ENCODE results near the gene SCAF11.

SCAF11 gene

GRCh38 chr12:45977620-45978019 lies 12.8 kb downstream of the SCAF11 start:
- DNase-seq: no peak

- no peak for DNase-seq
Measured at GRCh38 chr12:45975506-45975905, 14.9 kb downstream of the SCAF11 start.

- no peak for DNase-seq
Measured at GRCh38 chr12:45974883-45975282, 15.5 kb downstream of the SCAF11 start.

GRCh38 chr12:45974171-45974719 lies 16.1 kb downstream of the SCAF11 start:
- DNase-seq: no peak

DNA sequence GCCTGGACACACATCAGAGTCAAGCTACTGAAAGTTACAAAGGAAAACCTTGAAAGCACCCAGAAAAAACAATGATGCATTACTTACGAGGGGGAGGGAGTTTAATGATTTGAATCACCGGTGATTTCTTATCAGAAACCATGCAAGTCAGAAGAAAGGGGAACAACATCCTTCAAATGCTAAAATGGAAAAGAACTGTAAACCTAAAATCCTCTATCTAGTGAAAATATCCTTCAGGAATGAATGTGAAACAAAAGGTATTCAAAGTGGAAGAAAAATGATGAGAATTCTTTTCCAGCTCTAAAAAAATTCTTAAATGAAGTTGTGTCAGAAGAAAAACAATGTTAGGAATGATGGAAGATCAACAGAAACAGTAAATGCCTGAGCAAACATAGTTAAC lies 16.8 kb downstream of the SCAF11 start:
- no peak for DNase-seq

GRCh38 chr12:45970391-45970790 lies 20.0 kb downstream of the SCAF11 start:
- DNase-seq: no peak

GRCh38 chr12:45969084-45969483 lies 21.3 kb downstream of the SCAF11 start:
- no peak for DNase-seq

DNA sequence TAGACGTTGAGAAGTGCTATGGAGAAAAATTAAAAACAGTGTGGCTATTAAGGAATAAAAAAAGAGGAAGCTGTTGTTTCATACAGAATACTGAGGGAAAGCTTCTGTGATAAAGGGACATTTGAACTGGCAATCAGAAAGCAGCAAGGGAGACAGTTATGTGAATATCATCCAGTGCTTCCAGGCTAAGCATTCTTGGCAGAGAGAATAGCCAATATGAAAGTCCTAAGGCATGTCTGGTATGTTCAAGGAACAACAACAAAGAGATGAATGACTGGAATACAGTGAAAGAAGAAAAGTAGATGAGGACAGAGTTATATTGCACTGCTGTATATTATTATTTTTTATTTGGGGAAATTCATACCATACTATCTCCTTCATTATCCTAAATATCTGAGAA lies 23.9 kb downstream of the SCAF11 start:
- DNase-seq: no peak

- DNase-seq: no peak
Measured at GRCh38 chr12:45962553-45963325, 27.6 kb downstream of the SCAF11 start.

DNA sequence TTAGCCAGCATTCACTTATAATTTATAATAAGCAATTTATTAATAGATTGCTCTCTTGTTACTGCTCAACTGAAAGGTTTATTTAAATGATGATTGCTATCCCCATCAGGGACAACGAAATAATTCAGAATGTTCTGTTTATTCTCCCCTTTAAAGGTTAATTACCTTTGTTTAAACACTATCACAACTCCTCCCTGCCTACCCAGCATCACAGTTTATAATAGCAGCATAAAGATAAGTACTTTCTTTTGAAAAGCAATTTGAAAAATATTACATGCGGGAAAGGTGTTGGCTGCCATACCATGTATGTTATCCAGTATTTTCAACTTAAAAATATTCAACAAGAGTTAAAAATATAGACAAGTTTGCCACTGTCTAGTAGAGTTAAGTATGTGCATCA lies 30.6 kb downstream of the SCAF11 start:
- no peak for DNase-seq

- no peak for DNase-seq
Measured at GRCh38 chr12:45959025-45959424, 31.3 kb downstream of the SCAF11 start.

GRCh38 chr12:45948546-45948945 lies 41.8 kb downstream of the SCAF11 start:
- no peak for DNase-seq

DNA sequence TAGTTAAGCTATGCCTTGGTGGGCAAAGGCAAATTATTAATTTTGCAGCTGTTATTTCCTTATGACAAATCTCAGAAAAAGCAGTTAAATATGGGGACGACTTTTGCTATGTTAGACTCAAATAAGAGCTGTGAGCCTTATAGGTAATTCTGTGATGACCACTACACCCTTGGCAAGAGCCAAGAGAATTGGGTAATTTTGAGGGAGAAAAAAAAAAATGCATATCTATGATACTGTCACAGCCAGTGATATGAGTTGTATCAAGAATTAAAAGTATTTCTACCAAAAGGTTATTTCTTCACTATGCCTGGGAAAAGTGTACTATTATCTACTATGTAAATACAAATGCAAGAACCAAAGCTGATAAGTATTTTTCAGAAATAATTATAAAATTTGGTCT lies 43.9 kb downstream of the SCAF11 start:
- no peak for DNase-seq

GRCh38 chr12:45944771-45945170 lies 45.6 kb downstream of the SCAF11 start:
- no peak for DNase-seq

DNA sequence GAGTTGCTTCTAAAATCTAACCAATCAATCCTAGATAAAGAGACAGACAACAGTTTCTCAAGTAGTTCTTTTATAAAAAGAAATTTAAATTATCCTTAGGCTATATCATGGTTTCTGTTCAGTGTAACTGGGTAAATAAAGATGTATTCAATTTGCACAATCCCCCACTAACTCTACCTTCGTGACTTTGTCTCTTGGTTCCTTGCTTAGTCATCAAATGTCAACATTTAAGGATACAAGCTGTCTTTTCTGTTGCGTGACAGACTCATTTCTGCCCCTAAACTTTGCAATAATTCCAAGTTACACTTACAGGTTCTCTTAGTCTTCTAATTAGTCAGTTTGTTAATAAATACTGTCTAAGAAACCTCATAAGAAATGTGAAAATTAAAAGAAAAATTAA lies 50.6 kb downstream of the SCAF11 start:
- no peak for DNase-seq

- no peak for DNase-seq
Measured at GRCh38 chr12:45938566-45938965, 51.8 kb downstream of the SCAF11 start.

DNA sequence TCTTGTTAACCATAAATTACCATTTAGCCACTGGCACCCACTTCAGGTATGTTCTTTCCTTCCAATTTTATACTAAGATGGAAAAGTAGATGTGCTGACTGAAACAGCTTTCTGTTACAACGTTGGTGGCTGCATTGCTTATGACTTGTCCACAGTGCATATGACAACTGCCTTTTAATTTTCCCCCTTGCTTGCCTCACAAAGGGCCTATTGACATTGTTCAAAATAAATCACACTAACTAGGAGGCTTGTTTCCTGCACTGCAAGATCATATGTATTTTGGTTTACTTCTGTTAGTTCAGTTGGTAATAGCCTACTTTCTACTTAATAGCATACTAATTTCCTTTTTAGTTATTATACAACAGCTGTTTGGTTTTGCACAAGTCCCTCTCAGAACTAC lies 55.4 kb downstream of the SCAF11 start:
- DNase-seq: no peak

DNA sequence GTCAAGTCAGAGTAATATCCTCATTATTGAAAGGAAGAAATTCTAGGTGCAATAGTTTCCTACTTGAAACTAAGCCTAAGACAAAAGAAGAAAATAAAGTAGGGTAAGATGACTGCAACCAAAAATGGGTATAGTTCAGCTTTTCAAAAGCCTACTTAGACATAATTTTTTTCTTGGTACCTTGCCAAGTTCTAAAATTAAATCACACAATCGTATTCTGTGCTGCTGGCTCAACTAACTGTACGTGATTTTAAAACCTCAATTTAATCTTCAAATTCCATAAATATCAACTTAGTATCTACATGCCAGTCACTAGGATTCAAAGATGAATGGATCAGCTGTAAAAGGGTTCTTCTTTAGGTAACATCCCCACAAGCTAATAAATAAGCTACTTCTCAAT lies 56.9 kb downstream of the SCAF11 start:
- no peak for DNase-seq

GRCh38 chr12:45930369-45930768 lies 60.0 kb downstream of the SCAF11 start:
- DNase-seq: no peak

DNA sequence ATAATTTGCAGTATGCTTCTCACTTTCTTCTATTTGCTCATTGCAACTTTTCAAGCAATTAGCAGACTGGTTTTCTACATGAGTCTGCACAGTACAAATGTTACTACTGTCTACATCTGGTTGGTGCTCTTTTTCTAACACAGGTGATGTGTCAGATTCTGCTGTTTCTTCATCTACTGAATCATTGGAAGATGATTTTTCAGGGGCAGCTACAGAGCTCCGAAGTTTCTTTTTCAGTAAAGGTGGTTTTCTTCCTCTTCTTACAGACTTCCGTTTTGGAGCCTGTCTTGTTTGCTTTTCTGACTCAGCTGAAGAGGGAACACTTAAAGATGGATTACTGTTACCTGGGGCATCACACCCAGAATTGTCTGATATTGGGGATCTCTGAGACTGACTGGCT lies 62.1 kb downstream of the SCAF11 start:
- DNase-seq: no peak

DNA sequence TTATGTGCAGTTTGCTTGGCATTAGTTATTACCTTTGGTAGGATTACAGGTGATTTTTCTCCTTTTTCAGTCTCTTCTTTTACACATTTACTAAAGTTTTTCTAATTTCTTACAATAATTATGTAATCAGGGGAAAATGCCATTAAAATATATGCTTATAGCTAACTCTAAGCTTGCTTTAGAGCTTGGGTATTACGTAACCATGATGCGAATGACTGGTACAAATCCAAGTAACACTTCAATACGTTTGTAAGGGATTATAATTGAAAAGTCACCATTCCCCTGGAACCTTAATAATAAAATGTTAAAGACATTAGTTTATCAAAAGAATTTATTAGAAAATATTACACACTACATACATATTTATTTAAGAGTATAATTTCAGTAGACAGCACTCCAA lies 71.6 kb downstream of the SCAF11 start:
- DNase-seq: no peak

DNA sequence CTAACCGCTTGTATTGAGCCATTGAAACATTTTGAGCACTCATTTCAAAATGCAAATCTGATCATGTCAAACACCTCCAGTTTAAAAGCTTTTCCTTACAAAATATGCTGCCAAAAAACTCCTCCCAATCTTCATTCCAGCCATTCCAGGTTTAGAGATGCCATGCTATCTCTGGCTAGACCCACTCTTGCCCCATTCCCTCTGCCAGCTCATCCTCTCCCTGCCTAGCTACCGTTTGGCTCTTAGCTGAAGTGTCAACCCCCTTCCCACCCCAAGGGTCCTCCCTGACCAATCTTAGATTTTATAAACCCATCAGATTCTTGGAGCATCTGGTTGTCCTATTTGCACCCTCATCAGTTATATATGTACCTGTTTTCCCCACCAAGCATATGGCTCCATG lies 75.0 kb downstream of the SCAF11 start:
- no peak for DNase-seq

- DNase-seq: no peak
Measured at GRCh38 chr12:45914090-45914489, 76.3 kb downstream of the SCAF11 start.

DNA sequence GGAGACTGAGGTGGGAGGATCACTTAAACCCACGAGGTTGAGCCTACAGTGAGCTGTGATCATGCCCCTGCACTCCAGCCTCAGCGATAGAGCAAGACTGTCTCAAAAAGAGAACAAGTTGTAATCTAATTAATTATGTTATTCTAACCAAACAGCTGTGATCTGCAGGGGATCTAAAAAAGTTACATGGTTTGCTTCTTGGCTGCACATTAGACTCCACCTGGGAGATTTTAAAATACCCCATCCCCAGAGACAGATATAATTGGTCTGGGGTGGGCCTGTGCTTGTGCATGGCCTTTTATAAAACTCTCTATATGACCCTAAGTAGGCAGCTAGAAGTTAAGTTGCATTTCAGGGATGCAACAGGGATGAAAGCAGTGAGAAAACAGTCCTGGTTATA lies 76.7 kb downstream of the SCAF11 start:
- no peak for DNase-seq

- no peak for DNase-seq
Measured at GRCh38 chr12:45912774-45913173, 77.6 kb downstream of the SCAF11 start.

All from CD4-positive, alpha-beta T cell treated with Interleukin-6 for 4 hours (primary cell).